GM19328 (cell line): Measurements from ENCODE around the gene RCSD1.
"Not testable (repeated sequence)": the region's sequence is repeated elsewhere in the genome, so short reads cannot be mapped to it uniquely, and the experiment has no call there.

Experiments
- ATAC-seq: cut with Tn5 transposase; IDR thresholded peaks from one replicate; pipeline ENCODE4 v1.9.1; 2021; ENCODE audit warnings: mild to moderate bottlenecking, moderate library complexity; ENCODE audit not compliant: unreplicated experiment

RCSD1 gene

GRCh38 chr1:167734841-167735240 lies 104.8 kb downstream of the RCSD1 start:
- no peak for ATAC-seq

DNA sequence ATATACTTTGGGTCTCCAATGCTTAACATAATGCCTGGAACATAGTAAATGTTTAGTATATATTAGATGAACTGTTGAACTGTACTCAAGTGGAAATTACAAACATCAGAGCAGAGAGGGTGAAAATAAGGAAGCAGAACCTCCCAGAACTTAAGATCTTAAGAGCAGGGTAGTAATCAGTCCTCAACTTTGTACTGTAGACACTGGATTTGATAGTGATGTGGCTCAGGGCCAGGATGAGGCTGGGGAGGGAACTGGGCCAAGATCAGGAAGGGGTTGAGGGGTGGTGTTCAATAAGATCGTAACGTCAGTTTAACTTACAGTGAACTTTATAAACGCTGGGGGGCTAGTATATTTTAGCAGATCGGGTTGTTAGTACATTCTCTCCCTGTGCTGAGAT lies 107.1 kb downstream of the RCSD1 start:
- ATAC-seq: no peak

GRCh38 chr1:167738158-167738557 lies 108.1 kb downstream of the RCSD1 start:
- no peak for ATAC-seq

GRCh38 chr1:167739752-167740151 lies 109.7 kb downstream of the RCSD1 start:
- ATAC-seq: no peak

DNA sequence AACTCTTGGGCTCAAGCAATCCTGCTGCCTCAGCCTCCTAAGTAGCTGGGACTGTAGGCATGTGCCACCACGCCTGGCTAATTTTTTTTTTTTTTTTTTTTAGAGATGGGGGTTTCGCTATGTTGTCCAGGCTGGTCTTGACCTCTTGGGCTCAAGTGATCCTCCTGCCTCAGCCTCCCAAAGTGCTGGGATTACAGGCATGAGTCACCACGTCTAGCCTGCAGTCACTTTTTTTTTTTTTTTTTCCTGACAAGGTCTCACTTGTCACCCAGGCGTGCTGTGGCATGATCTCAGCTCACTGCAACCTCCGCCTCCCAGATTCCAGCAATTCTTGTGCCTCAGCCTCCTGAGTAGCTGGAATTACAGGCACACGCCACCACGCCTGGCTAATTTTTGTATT lies 111.1 kb downstream of the RCSD1 start:
- ATAC-seq: not testable (repeated sequence)

DNA sequence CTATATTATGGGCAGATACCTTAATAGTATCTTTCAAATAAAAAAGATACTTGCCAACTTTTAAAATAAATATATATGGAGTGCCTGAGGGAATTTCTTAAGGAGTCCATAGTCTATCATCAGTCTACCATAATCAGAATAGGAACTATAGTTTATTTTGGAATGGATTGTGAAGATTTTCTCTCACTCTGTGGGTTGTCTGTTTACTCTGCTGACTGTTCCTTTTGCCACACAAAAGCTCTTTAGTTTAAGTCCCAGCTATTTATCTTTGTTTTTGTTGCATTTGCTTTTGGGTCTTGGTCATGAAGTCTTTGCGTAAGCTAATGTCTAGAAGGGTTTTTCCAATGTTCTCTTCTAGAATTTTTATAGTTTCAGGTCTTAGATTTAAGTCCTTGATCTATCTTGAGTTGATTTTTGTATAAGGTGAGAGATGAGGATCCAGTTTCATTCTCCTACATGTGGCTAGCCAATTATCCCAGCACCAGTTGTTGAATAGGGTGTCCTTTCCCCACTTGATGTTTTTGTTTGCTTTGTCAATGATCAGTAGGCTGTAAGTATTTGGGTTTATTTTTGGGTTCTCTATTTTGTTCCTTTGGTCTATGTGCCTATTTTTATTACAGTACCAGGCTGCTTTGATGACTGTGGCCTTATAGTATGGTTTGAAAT lies 112.5 kb downstream of the RCSD1 start:
- ATAC-seq: not testable (repeated sequence)

- no peak for ATAC-seq
These were observed 114.9 kb downstream of the RCSD1 start for GRCh38 chr1:167744901-167745300.

- ATAC-seq: no peak
These were observed 116.1 kb downstream of the RCSD1 start for GRCh38 chr1:167746013-167746672.

DNA sequence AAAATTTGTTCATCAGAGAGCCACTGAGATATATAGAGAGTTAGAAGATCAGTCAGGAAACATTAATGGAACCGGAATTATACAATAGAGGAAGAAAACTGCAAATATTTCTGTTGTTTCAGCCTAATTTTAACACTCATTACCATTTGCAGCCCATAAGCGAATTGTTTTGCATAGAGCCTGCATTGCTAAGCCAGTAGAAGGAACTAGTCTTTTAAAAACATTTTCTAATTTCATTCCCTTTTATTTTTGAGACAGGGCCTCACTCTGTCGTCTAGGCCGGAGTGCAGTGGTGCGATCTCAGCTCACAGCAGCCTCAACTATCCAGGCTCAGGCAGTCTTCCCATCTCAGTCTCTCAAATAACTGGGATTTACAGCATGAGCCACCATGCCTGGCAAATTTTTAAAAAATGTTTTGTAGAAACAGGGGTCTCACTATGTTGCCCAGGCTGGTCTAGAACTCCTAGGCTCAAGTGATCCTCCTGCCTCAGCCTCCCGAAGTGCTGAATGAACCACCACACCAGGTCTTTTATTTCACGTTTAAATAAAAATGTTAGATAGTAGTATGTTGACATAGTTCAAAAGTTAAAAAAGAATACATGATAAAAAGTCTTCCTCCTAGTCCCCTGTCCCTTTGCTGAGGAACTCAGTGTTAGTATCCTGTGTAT lies 117.1 kb downstream of the RCSD1 start:
- ATAC-seq: no peak

GRCh38 chr1:167747988-167748387 lies 118.0 kb downstream of the RCSD1 start:
- no peak for ATAC-seq

DNA sequence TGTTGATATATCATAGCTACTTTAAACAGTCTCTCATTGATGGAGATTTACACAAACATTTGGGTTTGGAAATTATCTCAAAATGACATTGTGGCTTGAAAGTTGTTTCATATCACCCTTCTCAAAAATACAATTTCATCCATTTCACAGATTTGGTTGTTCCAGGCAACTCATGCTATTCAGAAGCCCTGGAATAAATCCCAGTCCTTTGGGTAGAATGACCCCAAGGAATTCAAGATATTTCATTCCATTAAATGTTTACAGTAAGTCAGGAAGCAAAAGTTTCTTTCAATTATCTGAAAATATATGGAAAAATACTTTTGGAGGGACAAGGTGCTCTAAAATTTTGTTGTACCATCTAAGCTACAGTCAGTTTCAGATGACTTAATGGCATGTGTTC lies 118.9 kb downstream of the RCSD1 start:
- no peak for ATAC-seq

DNA sequence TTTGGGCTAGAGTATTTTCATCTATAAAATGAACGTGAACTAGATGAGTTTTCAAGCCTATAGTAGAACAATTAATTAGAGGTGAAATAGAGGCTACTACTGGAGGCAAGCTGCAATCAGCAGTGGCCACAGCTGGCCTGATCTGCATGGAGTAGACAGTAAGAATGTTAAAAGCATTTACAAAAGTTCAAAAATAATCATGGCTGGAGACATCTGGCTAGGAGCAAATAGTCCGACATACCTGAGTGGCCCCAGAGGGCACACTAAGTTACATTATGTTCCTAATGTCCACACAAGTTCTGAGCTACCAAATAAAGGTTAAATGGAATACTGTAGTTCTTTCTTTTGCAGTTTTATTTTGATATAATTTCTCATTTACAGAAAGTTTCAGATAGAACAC lies 119.7 kb downstream of the RCSD1 start:
- ATAC-seq: no peak

DNA sequence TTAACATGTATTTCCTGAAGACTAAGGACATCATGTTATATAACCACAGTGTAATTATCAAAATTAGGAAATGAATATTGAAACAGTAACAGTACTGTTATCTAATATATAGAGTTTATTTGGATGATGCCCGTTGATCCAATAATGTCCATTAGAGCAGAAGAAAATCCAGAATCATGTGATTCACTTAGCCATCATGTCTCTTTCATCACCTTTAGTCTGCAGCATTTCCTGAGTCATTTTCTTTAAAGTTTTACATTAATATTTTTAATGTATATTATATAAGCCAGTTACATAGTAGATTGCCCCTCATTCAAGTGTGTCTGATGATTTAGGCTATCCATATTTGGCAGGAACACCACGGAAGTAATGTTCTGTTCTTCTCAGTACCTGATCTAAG lies 120.6 kb downstream of the RCSD1 start:
- no peak for ATAC-seq

- ATAC-seq: no peak
These were observed 121.6 kb downstream of the RCSD1 start for GRCh38 chr1:167751676-167752075.

DNA sequence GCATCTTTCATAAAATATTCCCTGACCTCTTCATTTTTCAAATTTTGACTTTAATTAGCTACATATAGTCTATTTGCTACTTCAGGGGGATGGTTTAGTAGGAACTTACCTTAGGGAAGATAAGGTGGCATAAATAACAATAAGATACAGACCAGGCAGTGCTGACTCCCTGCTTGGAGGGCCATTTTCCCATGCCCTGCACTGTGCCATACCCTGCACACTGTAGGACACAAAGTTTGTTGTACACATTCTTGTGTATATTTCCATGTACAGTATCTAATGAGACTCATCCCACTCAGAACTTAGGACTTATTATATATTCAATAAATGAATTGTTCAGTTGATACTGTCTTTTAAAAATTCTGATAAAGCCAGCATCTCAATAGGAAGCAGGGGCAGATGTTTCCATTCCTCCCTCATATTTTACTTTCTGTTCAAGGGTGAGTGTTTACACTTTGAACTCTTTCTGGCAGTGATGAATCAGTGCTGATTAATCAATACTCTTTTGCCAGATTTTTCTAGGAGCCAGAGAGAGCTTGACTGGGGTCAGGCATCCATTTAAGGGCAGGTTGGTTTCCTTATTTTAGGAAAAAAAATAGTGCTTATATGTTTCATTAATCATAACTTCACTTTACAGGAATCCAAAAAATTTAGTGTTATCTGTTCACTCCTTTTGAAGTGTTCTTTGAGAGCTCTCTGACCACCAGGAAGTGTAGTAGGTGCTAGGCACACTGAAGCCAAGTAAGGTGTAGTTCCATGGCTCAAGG lies 122.4 kb downstream of the RCSD1 start:
- ATAC-seq: no peak

DNA sequence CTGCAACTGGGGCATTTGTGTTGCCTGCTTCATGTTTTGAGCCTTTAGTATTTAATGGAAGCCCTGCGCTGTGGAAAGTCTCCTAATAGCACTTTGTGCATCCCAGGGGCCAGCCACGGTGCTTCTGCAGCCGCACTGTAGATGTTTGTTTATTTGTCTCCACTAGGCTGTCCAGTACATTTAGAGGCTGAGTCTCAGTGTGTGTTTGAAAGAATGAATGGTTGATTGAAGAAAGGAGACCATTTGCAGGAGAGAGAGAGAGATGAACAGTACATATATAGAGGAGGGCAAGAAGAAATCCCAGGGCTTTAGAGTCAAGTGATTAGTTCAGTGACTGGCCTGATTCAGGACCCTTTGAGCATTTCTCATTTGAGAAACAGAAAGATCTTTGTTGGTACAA lies 125.6 kb downstream of the RCSD1 start:
- ATAC-seq: no peak
